ENCODE measurements around the gene ATG3. TPM values are rescaled to one million over a fixed set of nuclear protein-coding genes. Genes with fewer than 3 reads are reported as not detected.

Gene ATG3
- total RNA-seq, 1 donor from 2014 or later, result 48.6 TPM

DNA sequence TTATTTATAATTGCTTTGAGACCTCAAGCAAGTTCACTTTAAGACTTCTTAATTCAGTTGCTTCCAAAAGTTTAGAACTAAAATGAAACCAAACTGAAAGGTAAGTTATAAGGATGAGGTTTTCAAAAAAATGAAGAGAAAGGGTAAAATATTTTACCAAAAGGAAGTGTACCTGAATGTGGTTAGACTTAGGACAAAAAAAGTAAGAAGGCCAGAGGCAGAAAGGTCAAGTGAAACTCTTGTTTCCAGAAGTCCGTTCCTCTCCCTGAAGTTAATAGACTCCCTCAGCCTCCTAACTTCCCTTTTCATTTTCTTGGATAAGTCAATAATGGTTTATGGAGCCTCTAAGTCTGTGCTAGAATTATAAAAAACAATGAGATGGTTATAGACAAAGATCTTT is 79.1 kb downstream of the ATG3 start:
- TF ChIP-seq, protein P1, sequence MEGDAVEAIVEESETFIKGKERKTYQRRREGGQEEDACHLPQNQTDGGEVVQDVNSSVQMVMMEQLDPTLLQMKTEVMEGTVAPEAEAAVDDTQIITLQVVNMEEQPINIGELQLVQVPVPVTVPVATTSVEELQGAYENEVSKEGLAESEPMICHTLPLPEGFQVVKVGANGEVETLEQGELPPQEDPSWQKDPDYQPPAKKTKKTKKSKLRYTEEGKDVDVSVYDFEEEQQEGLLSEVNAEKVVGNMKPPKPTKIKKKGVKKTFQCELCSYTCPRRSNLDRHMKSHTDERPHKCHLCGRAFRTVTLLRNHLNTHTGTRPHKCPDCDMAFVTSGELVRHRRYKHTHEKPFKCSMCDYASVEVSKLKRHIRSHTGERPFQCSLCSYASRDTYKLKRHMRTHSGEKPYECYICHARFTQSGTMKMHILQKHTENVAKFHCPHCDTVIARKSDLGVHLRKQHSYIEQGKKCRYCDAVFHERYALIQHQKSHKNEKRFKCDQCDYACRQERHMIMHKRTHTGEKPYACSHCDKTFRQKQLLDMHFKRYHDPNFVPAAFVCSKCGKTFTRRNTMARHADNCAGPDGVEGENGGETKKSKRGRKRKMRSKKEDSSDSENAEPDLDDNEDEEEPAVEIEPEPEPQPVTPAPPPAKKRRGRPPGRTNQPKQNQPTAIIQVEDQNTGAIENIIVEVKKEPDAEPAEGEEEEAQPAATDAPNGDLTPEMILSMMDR (IDR thresholded peaks at IDR 0.05), result no peak
- Histone ChIP-seq H3K4me3 (no peak overlapping the region), H3K27me3 (no peaks in the 10 kb centered on the region), H3K36me3 (no peaks in the 10 kb centered on the region), H3K9me3 (no peaks in the 10 kb centered on the region), H3K27ac (no peak overlapping the region), H3K4me1 (no peaks in the 10 kb centered on the region)
- intact Hi-C loops (cut with DNase I), result no loop called here
- DNase-seq (no peak), ATAC-seq (no peak)

Other genes starting within 250 kb of the ATG3 start
- 6.5 TPM for gene CD200, start 228.8 kb downstream of the ATG3 start, total RNA-seq
- 0.78 TPM for gene BTLA, start 62.5 kb downstream of the ATG3 start, total RNA-seq
- gene SLC35A5, start 83 bp upstream of the ATG3 start, total RNA-seq, result 40.5 TPM
- 60.4 TPM for gene CCDC80, start 79.2 kb upstream of the ATG3 start, total RNA-seq